Heart left ventricle (tissue), 13 donors: ENCODE data around the gene HK3.

Source experiments
- CTCF ChIP-seq, 12 donors: fragments of 200-600 bp; sonication (generic) in 4 of 12; IDR thresholded peaks; one replicate each; pipeline versions ENCODE4 v1.5.0 to v1.8.0; 2018 to 2022; ENCODE audit warnings: antibody characterized with exemption in 12 of 12, mild to moderate bottlenecking in 5 of 12
- POLR2A ChIP-seq, 2 donors: fragments of 450-650 bp; IDR thresholded peaks; one replicate each; pipeline ENCODE4 v1.6.1; 2017; ENCODE audit warnings: antibody characterized with exemption in 2 of 2, mild to moderate bottlenecking in 2 of 2, moderate library complexity in 2 of 2
- donor health status: ischemic (EF 13 %, LVEDD 7.1; RV severe dilation, severe dysfunction).
- donor health status: DM: no; HTN: yes; CAD: no.
- donor health status: DM: no; HTN: no; CAD: no.
- donor health status: ischemic (EF 25% LVEDD 6.9; RV normal size, moderate dysfunction).
- donor health status: ischemic (EF 25% LVEDD 5.7; RV mildly dilated, moderate dysfunction).
- donor health status: ischemic (EF 35%, LVEDD 5.7; RV mildly dilated, moderate dysfunction).
- donor health status: nonischemic (EF 11% LVEDD 7.7; RV severe dilation, severe dysfunction).
- donor health status: DM: yes; HTN: yes; CAD: no.
- donor health status: PGD.
- donor health status: ischemic (EF 29% LVEDD 5.4; RV normal size, mild dysfunction).
- donor health status: nonischemic (EF 23%, LVEDD 6.1; RV moderate dilation, normal function).

- TF ChIP-seq CTCF (IDR thresholded peaks at IDR 0.05) (no peak), POLR2A (IDR thresholded peaks at IDR 0.05) (no peak)
These were observed 29.5 kb downstream of the HK3 start for GRCh38 chr5:176869501-176870109.
